Smooth muscle cell (in vitro differentiated cells): ENCODE data around the gene HPGDS. TPM values are rescaled to one million over a fixed set of nuclear protein-coding genes. Genes with fewer than 3 reads are reported as not detected.

Source experiments
- DNase-seq: peaks from one replicate; lab custom pipeline; 2025; ENCODE audit not compliant: unreplicated experiment; lab: John Stamatoyannopoulos, UW
- H2AFZ ChIP-seq: fragments of 200-600 bp; sonication (generic); 2 replicates; pipeline ENCODE4 v1.6.0; 2016; ENCODE audit warnings: antibody characterized with exemption, low read depth, mild to moderate bottlenecking
- H3F3A ChIP-seq: fragments of 200-600 bp; sonication (generic); 2 replicates; pipeline ENCODE4 v1.6.0; 2017; ENCODE audit warnings: antibody characterized with exemption, low read depth
- H3K27ac ChIP-seq: fragments of 200-600 bp; sonication (generic); 2 replicates; pipeline ENCODE4 v1.5.1; 2016; ENCODE audit warnings: low read depth, mild to moderate bottlenecking
- H3K27me3 ChIP-seq: fragments of 200-600 bp; sonication (generic); 2 replicates; pipeline ENCODE4 v1.6.1; 2016; ENCODE audit warnings: low read depth, mild to moderate bottlenecking
- H3K36me3 ChIP-seq: fragments of 200-600 bp; sonication (generic); 2 replicates; pipeline ENCODE4 v1.5.1; 2016; ENCODE audit warnings: low read depth
- H3K4me1 ChIP-seq: fragments of 200-600 bp; sonication (generic); 2 replicates; pipeline ENCODE4 v1.5.1; 2016; ENCODE audit warnings: low read depth
- H3K4me2 ChIP-seq: fragments of 200-600 bp; sonication (generic); 2 replicates; pipeline ENCODE4 v1.6.0; 2016; ENCODE audit warnings: mild to moderate bottlenecking
- H3K4me3 ChIP-seq: fragments of 200-600 bp; sonication (generic); 2 replicates; pipeline ENCODE4 v1.5.1; 2016; ENCODE audit warnings: mild to moderate bottlenecking
- H3K79me2 ChIP-seq: fragments of 200-600 bp; sonication (generic); 2 replicates; pipeline ENCODE4 v1.6.0; 2016; ENCODE audit warnings: low read depth, mild to moderate bottlenecking
- H3K9ac ChIP-seq: fragments of 200-600 bp; sonication (generic); 2 replicates; pipeline ENCODE4 v1.6.0; 2016; ENCODE audit warnings: low read depth
- H3K9me3 ChIP-seq: fragments of 200-600 bp; sonication (generic); replicated peaks from 2 replicates; pipeline ENCODE4 v1.5.1; 2016; ENCODE audit warnings: low read depth
- H4K20me1 ChIP-seq: fragments of 200-600 bp; sonication (generic); 2 replicates; pipeline ENCODE4 v1.6.0; 2016; ENCODE audit warnings: low read depth
- CTCF ChIP-seq: fragments of 200-600 bp; sonication (generic); IDR thresholded peaks from 2 replicates; pipeline ENCODE4 v1.5.1; 2017; ENCODE audit warnings: borderline replicate concordance, mild to moderate bottlenecking, antibody characterized with exemption; ENCODE audit not compliant: insufficient read depth, poor library complexity, severe bottlenecking
- WGBS: methylation state at CpG from one replicate; pipeline ENCODE4 v1.1.7; 2016; ENCODE audit warnings: low lambda C conversion rate; 5-methylcytosine and 5-hydroxymethylcytosine counted together
- polyA plus RNA-seq: library from polyadenylated mRNA; unstranded; fragments of >200 nt; fragmentation: Nextera tagmentation; extraction: Ambion mirVana; gene quantifications from 2 replicates; pipeline ENCODE4 v1.2.1, GENCODE V29; 2016
- total RNA-seq: library from RNA; depleted of rRNA; stranded (reverse); fragments of >200 nt; gene quantifications from 2 replicates; pipeline ENCODE4 v1.2.3, GENCODE V29; 2014

Gene HPGDS
- total and polyA plus RNA-seq, 2 experiments from 2014 or later, result not detected

GRCh38 chr4:94345266-94345665, 2.6 kb upstream of the HPGDS start:
- Histone ChIP-seq H3K4me2 (no peak overlapping the region), H3K9ac (no peak overlapping the region), H3K79me2 (no peaks in the 10 kb centered on the region), H3K27ac (no peak overlapping the region), H3F3A (peaks cover 10% of the 10 kb centered on the region), H4K20me1 (no peaks in the 10 kb centered on the region), H3K27me3 (no peaks in the 10 kb centered on the region), H3K9me3 (no peaks in the 10 kb centered on the region), H2AFZ (peak overlapping the region; percentile 53), H3K4me3 (no peak overlapping the region), H3K36me3 (no peaks in the 10 kb centered on the region), H3K4me1 (no peaks in the 10 kb centered on the region)
- 77% methylated on average over 4 of the region's 4 CpGs for WGBS
- DNase-seq, result no peak
- TF ChIP-seq CTCF, result no peak

- DNase-seq, result no peak
- no peaks in the 10 kb centered on the region for H4K20me1 ChIP-seq
- H3K4me1 ChIP-seq, result no peaks in the 10 kb centered on the region
- H3K4me3 ChIP-seq, result no peak overlapping the region
- no peaks in the 10 kb centered on the region for H3K79me2 ChIP-seq
- no peaks in the 10 kb centered on the region for H3K36me3 ChIP-seq
- WGBS, result 97% methylated on average over 5 of the region's 5 CpGs
- no peak overlapping the region for H3K27ac ChIP-seq
- peaks cover 7% of the 10 kb centered on the region for H3F3A ChIP-seq
- H3K9me3 ChIP-seq, result no peaks in the 10 kb centered on the region
- no peaks in the 10 kb centered on the region for H3K27me3 ChIP-seq
- no peak overlapping the region for H2AFZ ChIP-seq
- no peak overlapping the region for H3K4me2 ChIP-seq
- no peak for TF ChIP-seq CTCF
- no peak overlapping the region for H3K9ac ChIP-seq
Observed at GRCh38 chr4:94344457-94344856, 1.8 kb upstream of the HPGDS start.

- H4K20me1 ChIP-seq, result no peaks in the 10 kb centered on the region
- no peak for DNase-seq
- TF ChIP-seq CTCF, result no peak
- H3K36me3 ChIP-seq, result no peaks in the 10 kb centered on the region
- 73% methylated on average over 3 of the region's 3 CpGs for WGBS
- H3K27me3 ChIP-seq, result no peaks in the 10 kb centered on the region
- no peak overlapping the region for H3K4me3 ChIP-seq
- H3F3A ChIP-seq, result no peaks in the 10 kb centered on the region
- no peaks in the 10 kb centered on the region for H3K4me1 ChIP-seq
- no peak overlapping the region for H2AFZ ChIP-seq
- H3K4me2 ChIP-seq, result peak overlapping the region; percentile 28
- no peaks in the 10 kb centered on the region for H3K79me2 ChIP-seq
- H3K9me3 ChIP-seq, result no peaks in the 10 kb centered on the region
- no peak overlapping the region for H3K9ac ChIP-seq
- no peak overlapping the region for H3K27ac ChIP-seq
Observed at GRCh38 chr4:94341481-94342370, 910 bp downstream of the HPGDS start.

GRCh38 chr4:94339779-94340178, 2.9 kb downstream of the HPGDS start:
- no peaks in the 10 kb centered on the region for H3K36me3 ChIP-seq
- no peak overlapping the region for H3K4me3 ChIP-seq
- H3K9me3 ChIP-seq, result no peaks in the 10 kb centered on the region
- no peak overlapping the region for H3K27ac ChIP-seq
- no peaks in the 10 kb centered on the region for H4K20me1 ChIP-seq
- no peak for TF ChIP-seq CTCF
- no peak overlapping the region for H2AFZ ChIP-seq
- no peaks in the 10 kb centered on the region for H3K4me1 ChIP-seq
- H3K9ac ChIP-seq, result no peak overlapping the region
- no peaks in the 10 kb centered on the region for H3F3A ChIP-seq
- no peaks in the 10 kb centered on the region for H3K27me3 ChIP-seq
- 80% methylated on average over 9 of the region's 9 CpGs for WGBS
- no peaks in the 10 kb centered on the region for H3K79me2 ChIP-seq
- DNase-seq, result no peak
- no peak overlapping the region for H3K4me2 ChIP-seq
